ENCODE data around the gene UBE2V1. TPM values are rescaled to one million over a fixed set of nuclear protein-coding genes. Genes with fewer than 3 reads are reported as not detected.

UBE2V1 gene
- total and polyA plus RNA-seq, 2 of the 13 experiments (the other 11 are each of a cell fraction or from before 2014, with no cell fraction given): 81.3 to 132 TPM

GRCh38 chr20:50043573-50044352 lies 69.2 kb downstream of the UBE2V1 start (continued):
- TF ChIP-seq ZNF142 (CRISPR knock-in tag; IDR thresholded peaks at IDR 0.05) (no peak), ZBTB7A (CRISPR knock-in tag; IDR thresholded peaks at IDR 0.05) (no peak), E2F2 (CRISPR knock-in tag; IDR thresholded peaks at IDR 0.05; ENCODE audit: borderline replicate concordance) (no peak), HNF4A (CRISPR knock-in tag; IDR thresholded peaks at IDR 0.05) (no peak; the same call in 1 of the 2 replicates), ZNF354B (CRISPR knock-in tag; IDR thresholded peaks at IDR 0.05) (no peak), THYN1 (CRISPR knock-in tag; IDR thresholded peaks at IDR 0.05; ENCODE audit: borderline replicate concordance, low read depth) (no peak), BRCA1 (CRISPR knock-in tag; IDR thresholded peaks at IDR 0.05) (no peak), HOXA5 (CRISPR knock-in tag; IDR thresholded peaks at IDR 0.05) (peak; percentile 65; the same call in 1 of the 2 replicates), ATF2 (CRISPR knock-in tag; IDR thresholded peaks at IDR 0.05) (no peak), FOXP1 (IDR thresholded peaks at IDR 0.05) (no peak), FOXP1 (CRISPR knock-in tag; IDR thresholded peaks at IDR 0.05) (no peak), SMARCC2 (IDR thresholded peaks at IDR 0.05) (no peak), PHF20 (CRISPR knock-in tag; IDR thresholded peaks at IDR 0.05) (no peak), PCBP2 (optimal IDR thresholded peaks at IDR 0.05; ENCODE audit: low read depth, low read length, poor library complexity, severe bottlenecking) (no peak), ZNF597 (CRISPR knock-in tag; IDR thresholded peaks at IDR 0.05) (no peak), GPN1 (CRISPR knock-in tag; IDR thresholded peaks at IDR 0.05; ENCODE audit: borderline replicate concordance) (no peak), HOMEZ (CRISPR knock-in tag; IDR thresholded peaks at IDR 0.05; ENCODE audit: low read depth) (no peak)
